EH (cell line): ENCODE data around the gene GNB5.

ENCODE experiments used
- DNase-seq: peaks from one replicate; pipeline ENCODE4 v3.0.0-alpha.2; 2015; ENCODE audit warnings: low read depth

Gene GNB5

GRCh38 chr15:52165494-52166131 lies 25.6 kb downstream of the GNB5 start:
- DNase-seq, result peak; percentile 19

- peak; percentile 70 for DNase-seq
Observed at GRCh38 chr15:52164631-52165265, 26.4 kb downstream of the GNB5 start.

GRCh38 chr15:52163321-52164190 lies 27.6 kb downstream of the GNB5 start:
- no peak for DNase-seq

GRCh38 chr15:52162876-52163275 lies 28.3 kb downstream of the GNB5 start:
- DNase-seq, result no peak

GRCh38 chr15:52162260-52162659 lies 28.9 kb downstream of the GNB5 start:
- DNase-seq, result peak; percentile 86

- no peak for DNase-seq
Observed at GRCh38 chr15:52161406-52161966, 29.7 kb downstream of the GNB5 start.

- DNase-seq, result no peak
Observed at GRCh38 chr15:52159645-52160044, 31.5 kb downstream of the GNB5 start.

- no peak for DNase-seq
Observed at GRCh38 chr15:52158084-52158765, 33.0 kb downstream of the GNB5 start.

- no peak for DNase-seq
Observed at GRCh38 chr15:52155878-52156277, 35.3 kb downstream of the GNB5 start.

GRCh38 chr15:52154896-52155865 lies 36.0 kb downstream of the GNB5 start:
- DNase-seq, result no peak

GRCh38 chr15:52153900-52154895 lies 37.0 kb downstream of the GNB5 start:
- no peak for DNase-seq

GRCh38 chr15:52151353-52151752 lies 39.8 kb downstream of the GNB5 start:
- DNase-seq, result no peak

- no peak for DNase-seq
Observed at GRCh38 chr15:52150871-52151270, 40.3 kb downstream of the GNB5 start.

GRCh38 chr15:52150043-52150825 lies 41.0 kb downstream of the GNB5 start:
- DNase-seq, result no peak

- DNase-seq, result no peak
Observed at GRCh38 chr15:52148403-52148802, 42.8 kb downstream of the GNB5 start.

- DNase-seq, result no peak
Observed at GRCh38 chr15:52146776-52147175, 44.4 kb downstream of the GNB5 start.

- no peak for DNase-seq
Observed at GRCh38 chr15:52146261-52146660, 44.9 kb downstream of the GNB5 start.

- DNase-seq, result peak; percentile 87
Observed at GRCh38 chr15:52144656-52145178, 46.5 kb downstream of the GNB5 start.

GRCh38 chr15:52143873-52144272 lies 47.3 kb downstream of the GNB5 start:
- peak; percentile 98 for DNase-seq
